GM10266 (cell line): ENCODE results near the gene BOD1L1.
A peak's percentile ranks its signal among the peaks of the same experiment; 100 is the strongest.

ENCODE experiments used
- DNase-seq: peaks from one replicate; pipeline ENCODE4 v3.0.0; 2012; ENCODE audit errors: extremely low spot score
- TF ChIP-seq, protein P1 (sequence below): IDR thresholded peaks from 2 replicates; pipeline ENCODE4 v1.5.1; 2012; ENCODE audit warnings: mild to moderate bottlenecking, low read depth; ENCODE audit not compliant: control insufficient read depth, insufficient read depth; ENCODE audit errors: missing control alignments

The BOD1L1 gene

DNA sequence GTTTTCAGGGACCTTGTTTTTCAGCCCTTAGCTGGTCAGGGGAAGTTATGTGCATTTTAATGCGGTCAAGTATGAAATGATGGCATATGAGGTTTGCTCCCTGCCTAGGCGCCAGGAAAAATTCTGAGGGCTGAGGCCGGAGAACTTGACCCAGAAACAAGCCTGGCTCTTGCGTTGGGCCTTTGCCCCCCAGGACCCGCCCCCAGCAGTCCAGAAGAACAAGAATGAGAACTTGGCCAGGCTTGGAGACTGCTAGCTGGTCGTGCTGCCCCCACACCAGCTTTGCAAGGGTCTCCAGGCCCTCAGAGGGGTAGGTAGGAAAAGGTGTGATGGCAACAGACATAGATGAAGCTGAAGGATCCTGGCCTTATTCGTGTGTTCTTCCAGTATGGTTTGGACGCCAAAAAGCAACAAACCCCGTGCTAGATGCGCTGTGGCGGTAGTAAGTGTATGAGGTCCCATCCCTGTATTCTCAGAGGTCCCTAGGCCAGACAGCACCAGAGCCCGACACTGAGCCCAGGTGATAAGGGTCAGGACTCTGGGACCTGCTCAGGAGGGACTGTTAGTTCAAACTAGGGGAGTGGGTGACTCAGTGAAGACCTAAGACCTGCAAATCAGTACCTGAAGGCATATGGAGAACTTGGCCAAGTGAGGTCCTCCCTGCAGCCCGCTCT is 93.7 kb downstream of the BOD1L1 start:
- peak; percentile 13 for DNase-seq
- TF ChIP-seq, protein P1, sequence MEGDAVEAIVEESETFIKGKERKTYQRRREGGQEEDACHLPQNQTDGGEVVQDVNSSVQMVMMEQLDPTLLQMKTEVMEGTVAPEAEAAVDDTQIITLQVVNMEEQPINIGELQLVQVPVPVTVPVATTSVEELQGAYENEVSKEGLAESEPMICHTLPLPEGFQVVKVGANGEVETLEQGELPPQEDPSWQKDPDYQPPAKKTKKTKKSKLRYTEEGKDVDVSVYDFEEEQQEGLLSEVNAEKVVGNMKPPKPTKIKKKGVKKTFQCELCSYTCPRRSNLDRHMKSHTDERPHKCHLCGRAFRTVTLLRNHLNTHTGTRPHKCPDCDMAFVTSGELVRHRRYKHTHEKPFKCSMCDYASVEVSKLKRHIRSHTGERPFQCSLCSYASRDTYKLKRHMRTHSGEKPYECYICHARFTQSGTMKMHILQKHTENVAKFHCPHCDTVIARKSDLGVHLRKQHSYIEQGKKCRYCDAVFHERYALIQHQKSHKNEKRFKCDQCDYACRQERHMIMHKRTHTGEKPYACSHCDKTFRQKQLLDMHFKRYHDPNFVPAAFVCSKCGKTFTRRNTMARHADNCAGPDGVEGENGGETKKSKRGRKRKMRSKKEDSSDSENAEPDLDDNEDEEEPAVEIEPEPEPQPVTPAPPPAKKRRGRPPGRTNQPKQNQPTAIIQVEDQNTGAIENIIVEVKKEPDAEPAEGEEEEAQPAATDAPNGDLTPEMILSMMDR, result no peak

DNA sequence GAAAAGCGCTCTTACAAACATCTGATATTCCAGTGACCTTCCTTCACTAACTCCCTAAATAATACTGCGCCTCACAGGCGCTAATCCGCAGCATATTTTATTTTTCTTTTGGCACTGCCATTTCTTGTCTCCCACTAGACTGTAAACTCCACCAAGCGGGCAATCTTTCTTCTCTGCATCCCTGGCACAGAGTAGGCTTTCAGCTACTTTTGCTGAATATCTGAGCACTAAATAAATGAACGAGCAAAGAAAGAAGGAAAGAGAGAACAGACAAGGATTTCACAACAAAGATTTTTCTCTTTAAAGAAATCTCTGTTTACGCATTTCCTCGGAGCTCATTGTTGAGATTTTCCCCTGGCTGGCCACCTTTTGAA is 95.9 kb downstream of the BOD1L1 start:
- no peak for DNase-seq
- TF ChIP-seq, protein P1, result no peak

DNA sequence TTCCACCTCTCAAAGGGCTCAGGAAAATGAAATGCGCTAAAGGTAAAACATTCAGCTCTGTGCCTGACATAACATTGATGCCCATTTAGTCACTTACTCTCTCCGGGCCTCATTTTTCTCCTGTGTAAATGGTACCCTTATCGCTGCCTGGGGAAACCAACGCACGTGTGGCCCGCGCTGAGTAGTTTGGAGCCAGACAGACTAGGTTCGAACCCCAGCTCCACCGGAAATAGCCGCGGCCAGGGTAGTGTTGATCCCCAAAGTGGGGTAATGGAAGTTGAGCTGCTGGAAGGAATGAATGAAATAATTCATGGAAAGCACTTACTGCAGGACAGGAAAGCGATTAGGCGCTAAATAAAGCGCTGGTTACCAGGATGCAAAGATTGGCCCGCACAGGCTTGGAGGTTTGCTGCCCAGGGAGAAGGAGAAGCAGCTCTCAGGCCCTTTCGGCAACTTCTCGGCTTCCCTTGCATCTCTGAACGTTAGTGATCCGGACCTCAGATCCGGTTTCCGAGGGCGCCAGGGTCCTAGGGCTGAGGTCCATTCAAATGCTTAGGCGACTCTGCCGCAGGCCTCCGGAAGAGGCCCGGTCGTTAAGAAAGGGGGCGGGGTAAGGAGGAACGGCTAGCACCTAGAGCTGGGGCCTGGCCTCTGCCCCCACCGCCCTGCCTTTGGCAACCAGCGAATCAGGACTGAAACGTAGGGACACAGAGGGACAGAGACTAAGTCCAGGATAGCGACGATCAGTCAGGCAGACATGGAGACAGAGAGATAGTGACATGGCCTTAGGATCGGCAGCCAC is 96.5 kb downstream of the BOD1L1 start:
- DNase-seq, result peak; percentile 32
- TF ChIP-seq, protein P1, result no peak

DNA sequence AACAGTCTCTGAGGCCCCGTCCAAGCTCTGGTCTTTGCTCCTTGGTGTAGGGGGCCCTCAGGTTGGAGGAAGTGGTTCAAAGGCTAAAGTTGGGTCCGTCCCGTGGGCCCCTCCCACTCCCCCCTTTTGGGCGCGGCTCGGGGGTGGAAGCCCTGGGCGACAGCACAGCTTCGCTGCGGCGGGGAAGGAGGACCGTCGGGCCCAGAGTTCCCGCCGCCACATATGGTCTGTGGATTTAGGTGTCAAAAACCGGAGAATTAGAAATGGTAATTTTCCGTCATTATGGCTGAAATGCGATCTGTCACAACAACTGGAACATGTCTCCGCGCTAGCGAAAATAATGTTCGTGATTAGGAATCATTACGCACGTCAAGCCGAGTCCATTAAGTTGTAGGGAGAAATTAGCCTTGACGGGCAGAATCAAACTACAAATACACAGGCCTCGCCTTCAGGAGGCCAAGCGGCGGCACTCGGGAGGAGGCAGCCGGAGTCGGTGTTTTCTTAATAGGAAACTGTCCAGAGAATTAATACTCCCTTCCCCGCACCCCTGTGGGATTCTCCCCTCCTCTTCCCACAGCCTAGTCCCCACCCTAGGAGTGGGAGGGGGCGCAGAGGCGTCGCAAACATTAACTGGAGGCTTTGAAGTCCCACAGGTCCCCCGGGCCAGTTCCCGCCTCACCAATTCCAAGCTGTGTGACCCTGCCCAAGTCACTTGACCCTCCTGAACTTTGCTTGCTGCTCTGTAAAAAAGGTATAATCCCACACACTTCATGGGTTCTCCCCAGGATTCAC is 98.2 kb downstream of the BOD1L1 start:
- DNase-seq, result peak; percentile 22
- TF ChIP-seq, protein P1, result no peak

DNA sequence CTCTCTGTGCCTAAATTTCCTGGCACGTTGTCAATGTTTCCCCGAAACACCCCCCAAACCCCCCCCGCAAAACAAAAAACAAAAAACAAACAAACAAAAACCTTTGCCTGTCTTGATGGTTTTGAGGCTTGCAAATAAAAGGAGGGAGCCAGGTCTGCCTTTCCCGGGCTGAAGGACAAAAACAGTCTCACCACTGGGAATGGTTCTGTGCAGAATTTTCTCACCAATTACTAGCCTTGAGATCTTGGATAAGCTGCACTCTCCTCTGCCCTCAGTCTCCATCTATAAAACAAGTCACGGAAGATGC is 98.8 kb downstream of the BOD1L1 start:
- peak; percentile 31 for DNase-seq
- TF ChIP-seq, protein P1, result no peak

DNA sequence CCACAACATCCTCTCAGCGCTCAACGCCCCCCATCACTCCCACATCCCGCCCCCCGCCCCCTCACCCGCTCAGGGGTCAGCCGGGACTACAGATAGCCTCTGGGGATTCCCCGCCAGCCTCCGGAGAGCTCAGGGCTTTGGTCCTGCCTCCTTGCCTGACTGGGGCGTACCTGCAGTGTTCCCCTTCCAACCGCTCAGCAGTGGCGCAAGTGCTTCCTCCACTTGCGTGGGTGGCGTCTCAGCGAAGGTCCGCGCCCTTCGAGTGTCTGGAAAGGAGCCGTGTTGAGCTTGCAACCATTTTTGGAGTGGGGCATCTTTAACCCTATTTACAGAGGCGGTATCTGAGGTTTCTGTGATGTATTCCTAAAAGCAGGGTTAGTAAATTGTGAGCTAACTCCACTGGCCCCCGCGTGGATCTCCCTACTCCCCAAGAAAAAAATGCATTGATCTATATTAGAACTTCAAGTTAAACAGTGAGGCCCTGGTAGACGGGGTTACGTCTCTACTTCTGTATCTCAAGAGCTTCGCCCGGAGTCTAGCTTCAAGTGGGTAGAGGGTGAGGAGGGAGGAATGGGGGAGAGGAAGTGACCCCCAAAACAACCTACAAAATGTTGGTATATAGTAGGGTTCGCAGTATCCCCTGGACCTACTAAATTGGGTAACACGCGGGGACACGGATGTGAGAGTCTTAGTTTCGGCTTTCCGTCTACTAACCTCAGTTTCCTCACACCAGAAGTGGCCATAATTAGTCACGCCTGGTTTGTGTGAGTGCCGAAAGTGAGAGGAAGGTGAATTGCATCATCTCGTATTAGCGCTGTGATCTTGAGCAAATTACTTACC is 99.3 kb downstream of the BOD1L1 start:
- TF ChIP-seq, protein P1, result no peak
- DNase-seq, result peak; percentile 78
